Umbilical cord (tissue), 2 donors: ENCODE data around the gene ADAMTS7. TPM values are rescaled to one million over a fixed set of nuclear protein-coding genes. Genes with fewer than 3 reads are reported as not detected.
A peak's percentile ranks its signal among the peaks of the same experiment; 100 is the strongest.
"Not testable (repeated sequence)": the region's sequence is repeated elsewhere in the genome, so short reads cannot be mapped to it uniquely, and the experiment has no call there.

Experiments
- DNase-seq: peaks from one replicate; pipeline ENCODE4 v3.0.0-alpha.2; 2015; ENCODE audit warnings: low spot score
- total RNA-seq: library from RNA; depleted of rRNA; stranded (reverse); fragments of >200 nt; gene quantifications from one replicate; pipeline ENCODE4 v1.2.3, GENCODE V29; 2014; ENCODE audit warnings: low replicate concordance; ENCODE audit not compliant: insufficient read depth

Gene ADAMTS7
- total RNA-seq, 1 donor from 2014 or later, result 2.4 TPM

GRCh38 chr15:78830514-78831228 is 19.4 kb upstream of the ADAMTS7 start:
- DNase-seq, result no peak

DNA sequence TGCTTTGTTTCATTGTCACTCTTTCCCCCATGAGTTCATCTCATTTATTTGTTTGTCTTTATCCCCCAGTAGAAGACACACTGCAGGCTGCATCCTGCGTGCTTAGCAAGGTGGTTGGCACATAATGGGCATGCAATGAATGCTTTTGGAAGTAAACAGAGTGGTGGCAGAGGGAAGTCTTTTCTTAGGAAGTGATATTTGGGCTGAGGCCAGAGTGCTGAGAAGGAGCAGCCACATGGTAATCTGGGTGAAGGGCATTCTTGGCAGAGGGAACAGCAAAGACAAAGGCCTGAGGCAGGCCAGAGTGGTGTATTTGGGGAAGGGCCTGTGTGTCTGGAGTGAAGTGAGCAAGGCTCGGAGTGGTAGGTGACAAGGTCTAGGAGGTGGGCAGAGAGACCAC is 17.7 kb upstream of the ADAMTS7 start:
- no peak for DNase-seq

GRCh38 chr15:78822514-78822913 is 11.2 kb upstream of the ADAMTS7 start:
- no peak for DNase-seq

GRCh38 chr15:78811825-78812183 is 540 bp upstream of the ADAMTS7 start:
- no peak for DNase-seq

- DNase-seq, result peak; percentile 42
Measured at GRCh38 chr15:78810362-78811123, 721 bp downstream of the ADAMTS7 start.

GRCh38 chr15:78810003-78810361 is 1.3 kb downstream of the ADAMTS7 start:
- no peak for DNase-seq

DNA sequence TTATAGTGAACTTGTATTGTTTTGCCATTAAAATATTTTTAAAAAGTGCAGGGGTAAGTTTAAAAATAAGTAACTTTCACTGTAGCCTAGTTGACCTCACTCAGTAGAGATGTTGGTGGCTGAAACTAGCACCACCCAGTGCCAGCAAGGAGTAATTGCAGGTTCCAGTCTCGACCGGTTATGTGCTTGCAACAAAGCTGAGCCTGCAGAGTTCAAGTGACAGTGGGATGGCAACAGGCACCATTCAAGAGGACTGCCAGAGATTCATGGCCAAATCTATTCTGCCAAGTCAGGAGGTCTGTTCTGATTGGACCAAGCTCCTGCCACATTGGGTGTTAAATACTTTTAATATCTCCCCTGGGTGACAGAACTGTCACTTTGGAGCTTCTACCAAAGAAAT is 2.7 kb downstream of the ADAMTS7 start:
- no peak for DNase-seq

DNA sequence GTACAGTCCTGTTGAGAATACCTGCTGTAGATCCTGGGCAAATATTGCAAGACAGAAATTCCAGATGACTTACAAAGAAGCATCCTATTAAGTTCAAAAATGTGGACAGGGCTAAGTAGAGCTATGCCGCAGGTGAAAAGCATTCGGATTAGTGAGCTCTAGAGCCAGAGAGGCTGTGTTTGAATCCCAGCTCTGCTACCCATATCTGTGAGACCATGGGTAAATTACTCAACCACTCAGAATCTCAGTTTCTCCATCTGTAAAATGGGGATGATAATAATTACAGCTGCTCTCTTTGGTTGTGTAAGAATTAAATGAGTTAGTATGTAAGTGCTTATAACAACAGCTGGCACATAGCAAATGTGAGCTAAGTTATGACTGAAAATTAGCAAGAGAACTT is 3.9 kb downstream of the ADAMTS7 start:
- no peak for DNase-seq

GRCh38 chr15:78804391-78804792 is 6.9 kb downstream of the ADAMTS7 start:
- DNase-seq, result no peak

DNA sequence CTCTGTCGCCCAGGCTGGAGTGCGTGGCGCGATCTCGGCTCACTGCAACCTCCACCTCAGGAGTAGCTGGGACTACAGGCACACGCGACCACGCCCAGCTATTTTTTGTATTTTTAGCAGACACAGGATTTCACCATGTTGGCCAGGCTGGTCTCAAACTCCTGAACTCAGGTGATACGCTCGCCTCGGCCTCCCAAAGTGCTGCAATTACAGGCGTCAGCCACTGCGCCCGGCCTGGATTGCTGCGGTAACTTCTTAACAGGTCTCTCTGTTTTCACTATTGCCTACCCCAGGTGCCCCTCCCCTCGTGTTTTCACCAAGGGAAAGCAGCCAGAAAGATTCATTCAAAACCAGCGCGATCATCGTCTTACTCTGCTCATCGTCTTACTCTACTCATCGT is 10.5 kb downstream of the ADAMTS7 start:
- DNase-seq, result no peak

DNA sequence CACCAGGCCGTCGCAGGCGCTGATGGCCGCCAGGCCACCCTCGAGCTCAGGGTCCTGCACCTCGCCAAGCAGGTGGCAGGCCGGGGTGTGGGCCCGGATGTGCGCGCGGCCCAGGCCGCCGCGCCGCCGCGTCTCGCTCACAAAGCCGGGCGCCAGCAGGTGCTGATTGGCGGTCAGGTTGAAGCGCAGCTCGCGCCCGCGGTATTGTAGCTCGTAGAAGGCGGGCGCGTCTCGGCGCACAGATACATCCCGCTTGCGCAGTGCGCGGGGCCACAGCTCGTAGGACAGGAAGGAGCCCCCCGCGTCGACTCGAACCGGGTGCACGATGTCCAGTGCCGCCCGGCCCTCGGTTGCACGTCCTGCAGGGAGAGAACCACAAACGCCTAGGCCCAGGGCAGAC is 11.1 kb downstream of the ADAMTS7 start:
- DNase-seq, result no peak

DNA sequence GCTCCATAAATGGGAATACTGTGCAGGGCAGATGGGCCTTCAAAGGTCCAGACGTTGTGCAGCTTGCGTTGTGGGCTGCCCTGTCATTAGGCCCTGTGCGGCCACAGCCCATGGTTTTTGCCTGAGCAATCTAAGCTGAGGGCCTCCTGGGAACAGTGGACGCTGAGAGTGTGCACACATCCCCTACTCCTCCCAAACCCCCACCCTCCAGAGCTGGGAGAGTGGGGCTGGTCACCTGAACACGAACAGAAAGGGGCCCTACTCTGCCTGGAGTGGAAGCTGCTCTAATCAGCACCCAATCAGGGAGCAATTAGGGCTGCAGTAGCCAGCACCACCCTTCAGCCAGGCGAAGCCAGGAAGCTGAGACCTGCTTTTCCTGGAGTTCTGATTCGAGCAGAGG is 12.2 kb downstream of the ADAMTS7 start:
- not testable (repeated sequence) for DNase-seq

DNA sequence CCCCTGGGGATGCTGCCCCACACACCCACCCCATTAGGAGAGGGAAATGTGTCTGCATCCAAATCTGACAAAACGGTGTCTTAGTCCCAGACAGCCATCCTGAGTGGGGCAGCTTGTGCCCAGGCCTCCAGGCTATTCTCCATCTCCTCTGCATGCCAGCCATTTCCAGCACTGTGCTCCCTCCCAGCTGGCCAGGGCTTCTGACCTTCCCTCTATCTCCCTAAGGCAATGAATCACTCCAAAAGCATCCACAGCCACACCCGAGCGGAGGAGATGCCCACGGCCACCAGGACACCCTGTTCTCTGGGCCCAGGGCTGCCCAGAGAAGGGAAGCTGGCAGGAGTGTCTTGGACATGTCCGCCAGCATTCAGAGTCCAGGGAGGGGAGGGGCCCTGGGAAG is 12.9 kb downstream of the ADAMTS7 start:
- DNase-seq, result not testable (repeated sequence)

DNA sequence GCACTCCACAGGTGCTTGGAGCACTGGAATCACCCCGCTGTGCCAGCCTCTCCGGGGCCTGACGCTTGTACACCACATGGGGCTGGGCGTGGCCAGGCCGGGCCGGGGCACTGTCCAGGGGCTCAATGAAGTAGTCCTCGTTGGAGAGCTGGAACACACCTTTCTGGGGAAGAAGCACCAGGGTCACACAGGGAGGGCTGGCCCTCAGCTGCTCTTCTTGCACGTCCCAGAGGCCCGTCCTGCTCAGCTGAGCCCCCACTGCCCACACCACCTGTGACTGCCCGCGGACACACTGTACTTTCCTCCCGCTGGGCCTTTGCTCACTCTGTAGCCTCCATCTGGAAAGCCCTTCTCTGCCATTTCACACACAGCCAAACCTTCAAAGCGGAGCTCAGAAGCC is 13.3 kb downstream of the ADAMTS7 start:
- DNase-seq, result no peak

- DNase-seq, result no peak
Measured at GRCh38 chr15:78796510-78796909, 14.8 kb downstream of the ADAMTS7 start.

DNA sequence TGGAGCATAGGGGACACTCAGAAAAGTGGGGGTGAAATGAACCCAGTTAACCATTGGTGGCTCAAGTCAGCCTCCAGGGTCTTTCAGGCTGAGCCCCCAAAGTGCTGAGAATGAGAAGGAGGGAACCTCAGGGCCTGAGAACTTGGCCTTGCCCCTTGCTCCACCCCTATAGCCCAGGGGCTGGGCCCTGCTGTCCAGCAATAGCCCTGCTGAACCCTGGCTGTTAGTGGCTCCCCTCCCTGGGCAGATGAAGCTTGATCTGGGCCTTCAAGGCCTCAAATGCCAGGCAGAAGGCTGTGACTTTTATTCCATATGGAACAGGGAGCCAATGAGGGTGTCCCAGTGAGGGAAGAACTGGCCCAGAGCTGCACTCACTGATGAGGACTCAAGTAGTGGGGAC is 16.2 kb downstream of the ADAMTS7 start:
- DNase-seq, result no peak

GRCh38 chr15:78794446-78794845 is 16.8 kb downstream of the ADAMTS7 start:
- not testable (repeated sequence) for DNase-seq

- no peak for DNase-seq
Measured at GRCh38 chr15:78791357-78791756, 19.9 kb downstream of the ADAMTS7 start.

GRCh38 chr15:78790027-78790426 is 21.2 kb downstream of the ADAMTS7 start:
- no peak for DNase-seq

- DNase-seq, result no peak
Measured at GRCh38 chr15:78789615-78790014, 21.6 kb downstream of the ADAMTS7 start.

DNA sequence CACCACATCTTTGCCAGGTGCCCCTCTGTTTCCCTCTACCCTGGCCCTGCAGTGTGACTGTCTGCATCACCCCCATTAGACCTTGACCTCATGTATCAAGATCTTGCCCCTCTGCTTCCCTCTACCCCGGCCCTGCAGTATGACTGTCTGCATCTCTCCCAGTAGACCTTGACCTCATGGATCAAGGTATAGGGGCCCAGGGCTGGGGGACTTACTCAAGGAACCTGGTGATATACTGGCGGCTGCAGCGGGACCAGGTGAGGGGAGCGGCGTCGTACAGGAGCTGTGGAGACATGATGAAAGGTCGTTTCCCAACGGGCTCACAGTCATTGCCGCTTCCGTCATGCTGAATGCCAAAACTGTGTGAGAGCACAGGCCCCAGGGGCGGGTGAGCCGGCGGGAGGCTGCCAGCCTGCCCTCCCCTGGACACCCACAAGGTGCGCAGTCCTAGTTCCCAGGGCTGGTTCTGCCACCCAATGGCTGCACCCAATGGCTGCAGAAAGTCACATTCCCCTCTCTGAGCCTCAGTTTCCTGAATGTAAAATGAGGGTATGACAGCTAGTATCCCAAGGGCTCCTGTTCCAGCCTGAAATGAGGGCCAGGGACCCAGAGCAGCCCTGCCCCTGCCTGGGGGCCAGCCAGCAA is 23.1 kb downstream of the ADAMTS7 start:
- no peak for DNase-seq

DNA sequence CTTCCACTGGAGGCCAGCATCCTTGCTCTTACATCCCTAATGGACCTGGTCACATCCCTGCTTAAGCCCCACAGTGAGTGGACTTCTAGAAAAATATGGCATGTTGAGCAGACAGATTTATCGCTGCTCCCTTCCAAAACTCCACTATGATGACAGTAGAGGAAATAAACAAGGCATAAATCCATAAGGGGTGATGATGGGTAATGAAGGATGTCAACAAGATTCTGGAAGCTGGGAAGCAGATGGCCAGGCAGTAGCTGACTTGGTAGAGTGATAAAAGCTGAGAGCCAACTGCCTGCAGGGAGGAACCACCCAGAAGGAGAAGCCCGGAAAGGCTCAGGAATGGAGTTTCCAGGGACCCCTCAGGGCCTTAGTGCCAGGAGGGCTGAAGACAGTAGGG is 28.9 kb downstream of the ADAMTS7 start:
- DNase-seq, result not testable (repeated sequence)

GRCh38 chr15:78781381-78781780 is 29.9 kb downstream of the ADAMTS7 start:
- not testable (repeated sequence) for DNase-seq
